GOT3 (cell line): ENCODE results near the gene HNRNPC.
"Not testable (repeated sequence)": the region's sequence is repeated elsewhere in the genome, so short reads cannot be mapped to it uniquely, and the experiment has no call there.

Experiments used
- DNase-seq: peaks from one replicate; lab custom pipeline; 2025; ENCODE audit warnings: mixed read lengths; lab: John Stamatoyannopoulos, UW

The HNRNPC gene

GRCh38 chr14:21244544-21244943 lies 24.7 kb downstream of the HNRNPC start:
- DNase-seq = no peak

DNA sequence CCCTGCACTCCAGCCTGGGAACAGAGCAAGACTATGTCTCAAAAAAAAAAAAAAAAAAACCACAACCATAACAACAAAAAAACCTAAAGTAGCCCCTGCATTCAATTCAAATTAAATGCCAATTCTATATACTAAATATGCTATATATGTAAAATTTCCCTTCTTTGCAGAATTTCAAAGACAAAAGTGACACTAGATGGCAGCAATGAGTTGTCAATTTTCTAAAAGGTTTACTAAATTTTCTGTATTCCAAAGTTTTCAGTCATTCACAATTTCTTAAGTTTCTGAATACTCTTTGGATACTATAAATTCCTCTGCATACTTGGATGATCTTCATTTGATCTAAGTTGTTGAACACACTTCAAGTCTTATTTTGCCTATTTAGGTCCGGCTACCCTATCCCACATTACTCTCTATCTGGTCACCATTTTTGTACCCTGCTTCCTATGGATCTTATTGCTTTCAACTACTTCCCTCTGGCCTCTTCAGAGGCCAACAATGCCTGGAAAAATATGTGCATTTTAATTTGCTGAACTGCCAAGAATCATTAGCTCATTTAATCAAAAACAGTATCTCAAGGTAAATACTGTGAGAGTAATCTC lies 27.9 kb downstream of the HNRNPC start:
- no peak for DNase-seq

- no peak for DNase-seq
Measured at GRCh38 chr14:21240417-21240816, 28.8 kb downstream of the HNRNPC start.

DNA sequence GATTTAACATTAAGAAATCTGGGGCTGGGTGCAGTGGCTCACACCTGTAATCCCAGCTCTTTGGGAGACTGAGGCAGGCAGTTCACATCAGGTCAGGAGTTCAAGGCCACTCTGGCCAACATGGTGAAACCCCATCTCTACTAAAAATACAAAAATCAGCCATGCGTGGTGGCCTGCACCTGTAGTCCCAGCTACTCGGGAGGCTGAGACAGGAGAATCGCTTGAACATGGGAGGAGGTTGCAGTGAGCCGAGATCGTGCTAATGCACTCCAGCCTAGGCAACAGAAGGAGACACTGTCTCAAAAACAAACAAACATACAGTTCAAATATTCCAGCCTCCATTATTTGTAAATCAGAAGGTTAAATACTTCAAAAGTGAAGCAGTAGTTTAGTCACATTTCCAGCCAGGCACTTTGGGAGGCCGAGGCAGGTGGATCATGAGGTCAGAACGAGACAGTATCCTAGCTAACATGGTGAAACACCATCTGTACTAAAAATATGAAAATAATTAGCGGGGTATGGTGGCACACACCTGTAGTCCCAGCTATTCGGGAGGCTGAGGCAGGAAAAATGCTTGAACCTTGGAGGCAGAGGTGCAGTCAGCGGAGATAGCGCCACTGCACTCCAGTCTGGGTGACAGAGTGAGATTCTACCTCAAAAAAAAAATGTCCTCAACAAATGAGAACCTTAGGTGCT lies 30.3 kb downstream of the HNRNPC start:
- DNase-seq = no peak

- no peak for DNase-seq
Measured at GRCh38 chr14:21236948-21237797, 32.1 kb downstream of the HNRNPC start.

- no peak for DNase-seq
Measured at GRCh38 chr14:21234112-21234511, 35.1 kb downstream of the HNRNPC start.

DNA sequence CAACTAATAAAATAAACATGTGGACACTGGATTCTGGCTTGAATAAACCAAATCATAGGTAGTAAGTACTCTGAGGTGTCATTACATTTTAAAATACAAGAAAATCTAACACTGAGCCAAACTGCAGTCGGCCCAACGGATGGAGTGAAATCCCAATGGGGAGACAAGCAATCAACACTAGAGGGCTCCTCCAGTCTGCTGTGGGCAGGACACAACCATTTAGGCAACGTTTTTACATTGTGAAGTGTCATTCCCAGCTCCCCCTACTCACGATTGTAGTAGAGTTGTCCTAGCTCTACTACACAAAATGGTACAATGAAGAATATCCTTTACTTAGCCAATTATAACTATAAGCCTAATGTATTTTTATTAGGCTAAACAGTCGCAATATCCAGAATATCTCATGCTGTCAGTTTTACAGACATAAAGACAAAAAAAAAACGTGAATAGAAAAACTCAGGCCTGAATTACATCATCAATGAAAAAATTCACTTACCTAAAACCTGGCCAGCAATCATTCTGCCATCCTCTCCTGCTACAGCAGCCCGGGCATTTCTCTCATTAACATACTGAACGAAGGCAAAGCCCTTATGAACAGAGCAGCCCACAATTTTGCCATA lies 35.7 kb downstream of the HNRNPC start:
- DNase-seq = no peak

DNA sequence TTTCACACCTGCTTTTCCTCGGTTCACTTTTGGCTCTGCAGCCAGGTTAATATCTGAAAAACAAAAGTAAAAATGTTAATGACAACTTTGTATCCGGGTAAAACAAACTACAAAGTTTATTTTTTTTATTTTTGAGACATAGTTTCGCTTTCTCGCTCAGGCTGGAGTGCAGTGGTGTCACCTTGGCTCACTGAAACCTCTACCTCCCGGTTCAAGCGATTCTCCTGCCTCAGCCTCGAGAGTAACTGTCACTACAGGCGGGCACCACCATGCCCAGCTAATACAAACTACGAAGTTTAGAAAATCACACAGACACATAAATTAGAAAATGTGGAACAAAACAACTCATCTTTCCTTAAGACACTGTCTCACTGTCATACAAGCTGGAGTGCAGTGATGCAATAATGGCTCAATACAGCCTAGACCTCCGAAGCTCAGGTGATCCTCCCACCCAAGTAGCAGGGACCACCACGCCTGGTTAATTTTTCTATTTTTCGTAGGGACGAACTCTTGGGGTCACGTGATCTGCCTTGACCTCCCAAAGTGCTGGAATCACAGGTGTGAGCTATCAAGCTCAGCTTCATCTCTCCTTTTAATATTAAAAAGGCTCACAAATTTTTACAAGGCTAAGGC lies 38.1 kb downstream of the HNRNPC start:
- DNase-seq = no peak

- no peak for DNase-seq
Measured at GRCh38 chr14:21229821-21230220, 39.4 kb downstream of the HNRNPC start.

- no peak for DNase-seq
Measured at GRCh38 chr14:21227981-21228380, 41.3 kb downstream of the HNRNPC start.

DNA sequence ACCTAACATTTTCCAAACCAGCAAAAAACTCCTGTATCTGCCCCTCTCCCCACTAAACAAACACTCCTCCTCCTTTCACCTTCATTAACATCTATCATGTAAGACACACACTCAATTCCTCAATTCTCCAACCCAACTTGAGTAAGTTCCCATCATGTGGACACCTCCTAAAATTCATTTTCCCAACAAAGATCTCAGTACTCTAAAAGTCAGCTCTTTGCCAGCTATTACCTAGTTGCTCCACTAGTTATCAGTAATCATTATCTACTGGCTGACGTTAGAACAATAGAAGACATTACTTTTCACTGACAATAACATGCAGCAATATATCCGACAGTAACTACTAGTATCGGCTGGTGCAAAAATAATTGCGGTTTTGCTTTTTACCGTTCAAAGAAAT lies 42.1 kb downstream of the HNRNPC start:
- DNase-seq = no peak

DNA sequence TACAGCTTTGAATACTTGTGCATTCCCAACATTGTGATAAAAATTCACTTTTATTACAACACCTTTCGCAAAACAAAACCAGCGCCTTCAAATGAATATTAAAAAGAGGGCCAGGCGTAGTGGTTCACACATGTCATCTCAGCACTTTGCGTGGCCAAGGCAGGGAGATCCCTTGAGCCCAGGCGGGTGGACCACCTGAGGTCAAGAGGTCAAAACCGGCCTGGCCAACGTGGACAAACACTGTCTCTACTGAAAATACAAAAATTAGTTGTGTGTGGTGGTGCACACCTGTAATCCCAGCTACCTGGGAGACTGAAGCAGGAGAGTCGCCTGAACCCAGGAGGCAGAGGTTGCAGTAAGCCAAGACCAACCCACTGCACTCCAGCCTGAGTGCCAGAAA lies 42.8 kb downstream of the HNRNPC start:
- DNase-seq = no peak

DNA sequence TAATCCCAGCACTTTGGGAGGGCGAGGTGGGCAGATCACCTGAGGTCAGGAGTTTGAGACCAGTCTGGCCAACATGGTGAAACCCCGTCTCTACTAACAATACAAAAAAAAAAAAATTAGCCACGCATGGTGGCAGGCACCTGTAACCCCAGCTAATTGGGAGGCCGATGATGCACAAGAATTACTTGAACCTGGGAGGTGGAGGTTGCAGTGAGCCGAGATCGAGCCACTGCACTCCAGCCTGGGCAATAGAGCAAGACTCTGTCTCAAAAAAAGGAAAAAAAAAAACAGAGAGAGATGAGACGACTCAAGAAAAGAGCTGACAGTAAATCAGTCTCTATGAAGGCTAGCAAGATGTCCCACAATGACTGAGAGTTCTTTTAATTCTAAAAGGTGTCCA lies 44.1 kb downstream of the HNRNPC start:
- not testable (repeated sequence) for DNase-seq

- DNase-seq = no peak
Measured at GRCh38 chr14:21220874-21221477, 48.3 kb downstream of the HNRNPC start.

GRCh38 chr14:21219561-21220111 lies 49.6 kb downstream of the HNRNPC start:
- DNase-seq = no peak

- DNase-seq = no peak
Measured at GRCh38 chr14:21219120-21219519, 50.1 kb downstream of the HNRNPC start.

DNA sequence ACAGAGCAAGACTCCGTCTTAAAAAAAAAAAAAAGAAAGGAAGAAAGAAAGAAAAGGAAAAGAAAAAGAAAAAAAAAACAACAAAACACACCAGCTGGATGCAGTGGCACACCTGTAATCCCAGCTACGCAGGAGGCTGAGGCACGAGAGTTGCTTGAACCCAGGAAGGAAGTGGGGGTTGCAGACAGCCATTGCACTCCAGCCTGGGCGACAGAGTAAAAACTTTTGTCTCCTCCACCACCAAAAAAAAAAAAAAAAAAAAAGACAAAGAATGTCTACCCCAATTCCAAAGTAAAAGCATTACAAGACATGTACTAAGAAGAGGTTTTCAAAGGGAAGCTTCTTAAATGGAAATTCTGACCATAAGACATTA lies 53.4 kb downstream of the HNRNPC start:
- DNase-seq = no peak

DNA sequence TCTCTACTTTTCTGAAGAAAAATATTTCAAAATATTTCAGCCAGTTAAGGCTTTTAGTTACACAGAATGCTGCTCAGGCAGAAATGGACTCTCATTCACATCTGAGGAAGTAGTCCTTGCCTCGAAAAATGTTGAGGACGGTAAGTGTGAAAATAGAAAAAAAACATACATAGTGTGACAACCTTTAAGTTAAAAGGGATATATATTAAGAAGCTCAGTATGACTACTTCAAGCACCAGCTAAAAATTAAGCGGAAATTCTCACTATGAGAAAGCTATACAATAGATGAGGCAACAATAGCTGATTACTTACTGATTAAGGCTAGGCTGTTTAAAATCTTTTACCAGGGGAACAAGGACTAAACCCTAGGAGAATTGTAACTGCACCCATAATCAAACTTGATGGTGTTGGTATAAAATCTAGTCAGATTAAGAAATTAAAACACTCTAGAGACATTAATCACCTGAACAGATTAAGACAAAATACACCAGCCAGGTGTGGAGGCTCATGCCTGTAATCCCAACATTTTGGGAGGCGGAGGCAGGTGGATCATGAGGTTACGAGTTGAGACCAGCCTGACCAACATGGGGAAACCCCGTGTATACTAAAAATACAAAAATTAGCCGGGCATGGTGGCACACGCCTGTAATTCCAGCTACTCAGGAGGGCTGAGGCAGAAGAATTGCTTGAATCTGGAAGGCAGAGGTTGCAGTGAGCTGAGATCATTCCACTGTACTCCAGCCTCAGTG lies 53.9 kb downstream of the HNRNPC start:
- DNase-seq = no peak

GRCh38 chr14:21213652-21214051 lies 55.6 kb downstream of the HNRNPC start:
- DNase-seq = no peak

GRCh38 chr14:21212824-21213223 lies 56.4 kb downstream of the HNRNPC start:
- DNase-seq = not testable (repeated sequence)

- DNase-seq = no peak
Measured at GRCh38 chr14:21211509-21211908, 57.7 kb downstream of the HNRNPC start.
